HG03039 (cell line): ENCODE data around the gene NANOS1.

ENCODE experiments used
- ATAC-seq: cut with Tn5 transposase; IDR thresholded peaks from one replicate; pipeline ENCODE4 v1.9.1; 2021; ENCODE audit warnings: mild to moderate bottlenecking, moderate library complexity; ENCODE audit not compliant: unreplicated experiment

NANOS1 gene

GRCh38 chr10:119029613-119030420, at the start of gene NANOS1:
NANOS1 (plus strand) TSS chr10:119029714; CDS start chr10:119029802, 88 bp downstream.
- ATAC-seq = peak; percentile 11

GRCh38 chr10:118980135-118980865, 49.2 kb upstream of the NANOS1 start:
- ATAC-seq = no peak

GRCh38 chr10:118980870-118981269, 48.6 kb upstream of the NANOS1 start:
- no peak for ATAC-seq

- ATAC-seq = no peak
Measured at GRCh38 chr10:118981946-118982345, 47.6 kb upstream of the NANOS1 start.

- ATAC-seq = no peak
Measured at GRCh38 chr10:118982366-118982765, 47.1 kb upstream of the NANOS1 start.

- no peak for ATAC-seq
Measured at GRCh38 chr10:118983263-118983662, 46.3 kb upstream of the NANOS1 start.

GRCh38 chr10:118985576-118985975, 43.9 kb upstream of the NANOS1 start:
- no peak for ATAC-seq

GRCh38 chr10:118986815-118987790, 42.4 kb upstream of the NANOS1 start:
- ATAC-seq = peak; percentile 53

- ATAC-seq = no peak
Measured at GRCh38 chr10:118990326-118990725, 39.2 kb upstream of the NANOS1 start.

- no peak for ATAC-seq
Measured at GRCh38 chr10:118992496-118992895, 37.0 kb upstream of the NANOS1 start.

GRCh38 chr10:118993214-118993613, 36.3 kb upstream of the NANOS1 start:
- ATAC-seq = no peak

- no peak for ATAC-seq
Measured at GRCh38 chr10:118994321-118994720, 35.2 kb upstream of the NANOS1 start.

- no peak for ATAC-seq
Measured at GRCh38 chr10:118995739-118996138, 33.8 kb upstream of the NANOS1 start.

- no peak for ATAC-seq
Measured at GRCh38 chr10:118997379-118997778, 32.1 kb upstream of the NANOS1 start.

- ATAC-seq = no peak
Measured at GRCh38 chr10:118998183-118998582, 31.3 kb upstream of the NANOS1 start.

GRCh38 chr10:119001717-119002500, 27.6 kb upstream of the NANOS1 start:
- no peak for ATAC-seq

- no peak for ATAC-seq
Measured at GRCh38 chr10:119003572-119004289, 25.8 kb upstream of the NANOS1 start.

- ATAC-seq = no peak
Measured at GRCh38 chr10:119005362-119006043, 24.0 kb upstream of the NANOS1 start.
